Measurements from ENCODE around the gene FOSB.
"Not testable (repeated sequence)": the region's sequence is repeated elsewhere in the genome, so short reads cannot be mapped to it uniquely, and the experiment has no call there.

The FOSB gene

DNA sequence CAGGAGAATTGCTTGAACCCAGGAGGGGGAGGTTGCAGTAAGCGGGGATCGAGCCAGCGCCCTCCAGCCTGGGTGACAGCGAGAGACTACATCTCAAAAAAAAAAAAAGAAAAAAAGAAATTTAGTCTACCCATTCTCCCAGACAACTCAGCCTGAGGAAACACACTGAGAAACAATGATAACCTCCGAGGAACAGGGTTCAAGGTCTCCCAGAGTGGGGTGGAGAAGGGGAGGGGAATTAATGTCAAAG, 38.1 kb downstream of the FOSB start:
- no peak for DNase-seq (ENCODE audit: low read depth in 2 of 2)

DNA sequence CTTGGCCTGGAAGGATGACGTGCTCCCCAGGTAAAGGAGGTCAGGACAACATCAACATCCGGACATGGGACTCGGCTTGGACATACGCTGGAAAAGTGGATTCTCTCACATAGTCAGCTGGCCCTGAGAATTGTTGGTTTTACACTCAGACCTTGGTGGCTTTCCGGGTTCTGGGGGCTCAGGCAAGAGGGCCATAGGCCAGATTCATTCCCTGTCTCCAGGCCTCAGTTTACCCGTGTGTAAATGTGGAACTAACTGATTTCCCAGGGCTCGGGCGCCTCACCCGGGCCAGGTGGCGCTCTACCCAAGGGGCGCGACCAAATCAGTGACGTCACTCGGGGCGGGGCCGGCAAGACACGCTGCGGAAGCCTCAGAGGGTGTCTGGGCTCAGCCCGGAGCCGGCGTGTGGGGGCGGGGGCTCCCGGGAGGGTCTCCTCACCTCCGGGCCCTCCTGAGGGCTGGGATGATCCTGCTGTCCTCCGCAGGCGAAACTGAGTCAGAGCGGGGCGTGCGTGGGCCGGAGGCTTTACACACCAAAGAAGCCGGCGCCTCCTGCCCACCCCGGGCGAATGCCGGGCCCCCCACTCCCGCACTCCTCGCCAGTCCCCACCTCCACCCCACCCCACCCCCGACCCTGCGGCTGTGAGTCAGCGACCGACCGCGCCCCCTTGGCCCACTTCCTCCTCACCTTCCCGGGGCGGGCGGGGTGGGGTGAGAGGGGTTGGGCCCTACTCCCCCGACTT, 38.6 kb downstream of the FOSB start:
- peak; percentile 99 for DNase-seq (ENCODE audit: low read depth in 2 of 2)

DNA sequence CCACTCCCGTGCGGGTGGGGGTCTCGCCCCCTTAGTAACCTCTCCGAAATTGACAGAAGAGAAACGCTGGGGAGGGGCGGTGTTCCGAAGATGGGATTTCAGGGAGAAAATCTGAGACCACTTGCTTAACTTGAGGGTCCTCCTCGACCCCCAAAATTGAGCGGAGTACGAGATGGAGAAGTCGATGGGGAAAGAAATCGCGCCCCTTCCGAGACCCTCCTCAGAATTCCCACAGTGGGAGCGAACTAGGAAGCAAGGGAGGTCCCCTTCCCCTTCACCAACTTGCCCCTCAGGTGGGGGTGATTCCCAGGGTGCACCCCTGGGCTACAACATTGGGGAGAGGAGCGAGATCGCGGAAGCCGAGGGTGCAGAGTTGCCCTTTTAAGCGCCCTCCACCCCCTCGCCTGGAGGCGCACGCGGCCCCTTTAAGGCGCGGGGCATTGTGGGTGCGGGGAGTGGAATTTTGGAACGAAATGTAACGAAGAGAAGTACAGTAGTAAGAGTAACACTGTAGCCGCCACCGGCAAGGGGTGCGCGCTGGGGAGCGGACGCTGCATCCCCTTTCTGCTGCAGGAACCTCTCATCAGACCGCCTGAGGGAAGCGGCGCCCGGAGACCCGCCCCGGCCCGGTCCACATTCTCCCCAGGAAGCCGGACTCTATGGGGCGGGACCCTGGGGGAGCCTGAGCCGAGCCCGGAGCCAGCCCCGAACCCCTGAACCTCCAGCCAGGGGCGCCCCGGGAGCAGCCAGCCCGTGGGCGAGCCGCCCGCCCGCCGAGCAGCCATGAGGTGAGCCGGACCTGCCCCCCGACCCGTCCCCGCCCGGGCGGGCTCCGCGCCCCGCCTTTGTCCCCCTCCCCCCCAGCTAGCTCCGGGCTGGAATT, 39.4 kb downstream of the FOSB start, which contains the start of gene VASP:
VASP (plus strand) TSS at position 491 of the 883 bp plus-strand sequence; CDS start at position 784, 293 bp downstream.
- peak; percentile 87 to 88 for DNase-seq (ENCODE audit: low read depth in 2 of 2)

DNA sequence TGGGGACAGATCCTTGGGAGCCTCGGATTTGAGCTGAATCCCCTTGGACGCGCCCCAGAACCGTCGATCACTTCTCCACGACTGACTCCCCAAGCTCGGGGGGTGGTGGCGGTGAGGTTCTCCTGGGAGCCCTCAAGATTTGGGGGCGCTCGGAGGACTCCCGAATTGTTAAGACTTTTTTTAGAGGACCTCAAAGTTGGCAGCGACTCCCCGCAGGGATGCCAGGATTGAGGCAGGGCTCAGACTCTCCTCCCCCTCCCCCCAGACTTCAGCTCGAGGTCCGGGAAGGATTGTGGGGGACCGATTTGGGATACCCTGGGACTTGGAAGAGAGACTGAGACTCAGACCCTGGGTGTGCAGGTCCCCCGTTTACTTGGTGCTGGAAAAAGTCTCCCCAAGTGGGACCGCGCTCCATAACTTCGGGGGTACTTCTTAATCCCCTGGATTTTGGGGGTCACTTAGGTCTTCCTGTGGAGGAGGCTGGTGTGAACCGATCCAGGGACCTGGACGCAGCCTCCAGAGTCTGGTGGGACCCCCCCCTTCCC, 40.1 kb downstream of the FOSB start:
- no peak for DNase-seq (ENCODE audit: low read depth in 2 of 2)

DNA sequence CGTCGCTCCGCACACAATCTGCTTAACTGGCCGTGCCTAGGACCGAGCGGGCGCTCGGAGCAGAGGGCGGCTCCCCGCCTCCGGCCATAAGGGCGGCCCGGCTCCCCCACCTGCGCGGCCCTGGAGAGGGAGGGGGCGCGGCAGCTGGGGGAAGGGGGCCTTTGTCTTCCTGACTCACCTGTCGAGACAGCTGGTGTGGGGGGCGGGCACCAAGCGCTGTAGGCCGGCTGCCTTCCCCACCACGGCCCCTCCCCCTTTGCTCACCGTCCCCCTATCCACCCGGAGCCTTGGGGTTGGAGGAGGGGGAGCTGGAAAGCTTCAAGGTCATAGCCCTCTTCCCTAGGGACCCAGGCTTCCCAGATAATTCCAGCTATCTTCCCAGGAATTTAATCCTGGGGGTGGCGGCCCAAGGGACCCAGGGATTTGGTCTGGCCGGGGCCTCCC, 40.6 kb downstream of the FOSB start:
- DNase-seq (ENCODE audit: low read depth in 2 of 2), result peak in 1 of 2 donors; percentile 52

DNA sequence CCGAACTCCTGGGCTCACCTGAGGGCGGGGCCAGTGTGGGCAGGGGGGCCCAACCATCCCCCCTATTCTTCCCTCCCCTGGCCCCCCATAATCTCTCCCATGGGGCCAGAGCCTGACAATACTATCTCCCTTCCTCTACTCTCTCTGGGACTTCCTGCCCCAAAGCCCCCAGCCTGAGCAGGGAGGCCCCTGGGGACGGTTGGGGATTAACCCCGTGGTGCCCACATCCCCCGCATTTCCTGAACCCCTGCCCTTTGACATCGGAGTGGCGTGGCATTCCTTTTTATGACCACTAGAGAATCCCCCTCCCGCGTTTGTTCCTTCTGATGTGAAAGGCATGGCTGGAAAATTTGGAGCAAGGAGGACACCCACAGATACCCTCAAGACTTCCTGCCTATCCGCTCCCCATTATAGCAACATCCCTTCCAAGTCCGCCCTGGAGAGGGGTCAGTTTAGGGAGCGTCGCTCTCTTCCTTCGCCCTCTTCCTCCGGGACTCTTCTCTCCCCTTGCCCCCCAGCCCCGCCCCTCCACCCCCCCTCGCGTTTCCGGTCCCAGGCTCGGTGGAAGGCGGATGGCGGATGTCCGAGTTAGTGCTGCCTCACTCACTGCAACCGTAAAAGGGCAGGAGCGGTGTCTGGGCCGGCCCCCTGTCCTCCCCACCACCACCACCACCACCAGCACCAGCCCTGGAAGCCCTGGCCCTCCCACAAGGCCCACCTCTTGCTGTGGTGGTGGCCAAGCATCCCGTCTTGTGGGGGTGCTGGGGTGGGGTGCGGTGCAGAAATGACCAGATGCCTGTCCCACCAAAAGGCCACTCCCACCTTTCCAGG, 41.3 kb downstream of the FOSB start:
- DNase-seq (ENCODE audit: low read depth in 2 of 2), result peak in 1 of 2 donors; percentile 40

DNA sequence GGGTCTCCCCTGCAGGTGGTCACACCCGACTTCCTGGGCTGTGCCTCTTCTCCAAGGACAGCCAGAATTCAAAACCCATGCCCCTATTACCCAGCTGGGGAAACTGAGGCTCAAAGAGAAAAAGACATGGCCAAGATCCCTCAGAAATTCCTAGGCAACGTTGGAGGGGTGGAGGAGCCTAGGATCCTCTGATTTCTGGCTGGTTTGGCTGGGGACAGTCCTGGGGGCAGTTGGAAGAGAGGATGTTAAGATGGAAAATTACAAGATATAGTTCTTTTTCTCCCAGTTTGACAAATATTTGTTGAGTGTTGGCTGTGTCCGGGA, 41.9 kb downstream of the FOSB start:
- DNase-seq (ENCODE audit: low read depth in 2 of 2), result no peak

DNA sequence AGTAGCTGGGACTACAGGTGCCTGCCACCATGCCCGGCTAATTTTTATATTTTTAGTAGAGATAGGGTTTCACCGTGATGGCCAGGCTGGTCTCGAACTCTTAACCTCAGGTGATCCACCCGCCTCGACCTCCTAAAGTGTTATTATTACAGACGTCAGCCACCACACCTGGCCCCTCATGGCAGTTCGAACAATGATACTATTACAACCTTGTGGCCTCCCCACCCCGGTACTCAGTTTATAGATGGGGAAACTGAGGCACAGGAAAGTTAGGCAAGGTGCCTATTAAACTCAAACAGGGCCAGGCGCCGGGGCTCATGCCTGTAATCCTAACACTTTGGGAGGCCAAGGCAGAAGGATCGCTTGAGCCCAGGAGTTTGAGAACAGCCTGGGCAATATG, 42.6 kb downstream of the FOSB start:
- not testable (repeated sequence) for DNase-seq (ENCODE audit: low read depth in 2 of 2)

DNA sequence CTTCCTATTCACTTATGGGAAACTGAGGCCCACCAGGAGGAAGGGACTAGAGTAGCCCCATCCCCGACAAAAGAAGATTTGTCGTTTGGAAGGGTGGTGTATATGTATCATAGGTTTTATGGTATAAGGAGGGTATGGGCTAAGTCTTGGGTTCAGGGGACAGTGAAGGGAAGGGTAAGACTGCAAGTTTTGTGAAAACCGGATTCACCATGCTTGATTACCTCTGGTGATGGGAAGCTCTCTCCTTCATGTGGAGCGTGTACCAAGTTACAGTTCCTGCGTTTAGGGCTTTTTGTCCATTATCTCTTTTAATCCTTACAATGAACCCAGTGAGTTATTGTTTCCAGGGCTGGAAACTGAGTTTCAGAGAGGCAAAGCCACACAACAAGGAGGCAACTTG, 43.3 kb downstream of the FOSB start:
- DNase-seq (ENCODE audit: low read depth in 2 of 2), result no peak

DNA sequence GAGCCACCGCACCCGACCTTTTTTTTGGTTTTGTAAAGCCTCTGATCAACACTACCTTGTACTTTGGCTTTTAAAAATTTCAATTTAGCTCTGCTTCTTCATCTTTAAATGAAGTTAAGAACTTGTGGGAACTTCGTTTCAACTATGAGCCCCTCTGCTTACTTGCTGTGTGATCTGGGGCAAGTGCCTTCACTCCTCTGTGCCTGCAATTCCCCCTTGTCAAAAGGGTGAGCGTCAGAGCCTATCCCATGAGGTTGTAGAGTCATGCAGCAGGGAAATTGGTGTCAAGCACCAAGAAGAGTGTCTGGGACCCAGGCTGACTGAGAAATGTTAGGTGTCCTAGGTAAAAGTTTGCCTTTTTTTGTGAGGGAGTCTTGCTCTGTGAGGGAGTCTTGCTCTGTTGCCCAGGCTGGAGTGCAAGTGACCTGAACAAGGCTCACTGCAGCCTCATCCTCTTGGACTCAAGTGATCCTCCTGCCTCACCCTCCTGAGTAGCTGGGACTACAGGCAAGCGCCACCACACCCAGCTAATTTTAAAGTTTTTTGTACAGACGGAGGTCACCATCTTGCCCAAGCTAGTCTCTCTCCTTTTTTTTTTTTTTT, 45.2 kb downstream of the FOSB start:
- DNase-seq (ENCODE audit: low read depth in 2 of 2), result no peak

DNA sequence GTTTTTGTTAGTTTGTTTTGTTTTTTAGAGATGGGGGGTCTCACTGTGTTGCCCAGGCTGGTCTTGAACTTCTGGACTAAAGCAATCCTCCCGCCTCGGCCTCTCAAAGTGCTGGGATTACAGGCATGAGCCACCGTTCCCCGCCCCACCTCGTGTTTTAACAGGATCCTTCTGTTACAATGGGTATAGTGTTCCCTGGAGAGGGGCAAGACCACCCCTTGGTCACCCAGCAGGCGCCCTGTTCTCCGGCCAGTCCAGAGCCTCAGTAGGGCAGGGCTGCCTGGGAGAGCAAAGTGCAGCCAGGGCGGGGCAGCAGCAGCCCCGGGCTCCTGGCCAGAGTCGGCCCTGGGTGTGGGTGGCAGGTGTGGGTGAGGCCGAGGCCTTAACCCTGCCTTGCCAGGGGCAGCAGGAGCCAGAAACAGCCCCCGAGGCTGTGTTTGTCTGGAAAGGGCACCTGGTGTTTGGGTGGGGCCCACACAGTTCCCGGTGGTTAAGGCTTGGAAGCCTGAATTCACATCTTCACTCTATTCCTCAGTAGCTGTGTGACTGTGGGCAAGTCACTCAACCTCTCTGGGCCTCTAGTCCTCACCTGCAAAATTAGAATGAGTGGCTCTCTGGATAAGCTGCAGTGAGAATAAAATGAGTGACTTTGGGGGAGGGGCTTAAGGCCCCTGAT, 46.7 kb downstream of the FOSB start:
- no peak for DNase-seq (ENCODE audit: low read depth in 2 of 2)

DNA sequence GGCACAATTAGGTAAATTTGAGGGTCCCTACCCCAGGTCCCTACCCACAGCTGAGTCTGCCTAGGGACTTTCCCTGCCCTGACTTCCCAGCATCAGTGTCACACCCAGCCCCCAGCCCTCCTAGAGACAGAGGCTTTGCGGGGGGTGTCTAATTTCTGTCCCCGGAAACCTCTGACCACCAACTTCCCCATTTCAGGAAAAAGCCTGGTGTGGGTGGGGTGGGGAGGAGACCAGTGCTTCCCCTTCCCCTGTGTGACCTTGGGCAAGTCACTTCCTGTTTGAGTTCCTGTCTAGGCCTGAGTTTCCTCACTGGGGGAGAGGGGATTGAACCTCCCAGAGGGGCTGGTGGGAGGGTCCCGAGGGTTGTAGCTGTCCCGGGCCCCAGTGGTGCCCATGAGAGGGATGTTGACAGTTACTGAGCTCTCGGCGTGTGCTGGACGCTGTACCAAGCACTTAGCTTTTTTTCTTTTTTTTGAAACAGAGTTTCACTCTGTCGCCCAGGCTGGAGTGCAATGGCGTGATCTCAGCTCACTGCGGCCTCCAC, 47.4 kb downstream of the FOSB start:
- no peak for DNase-seq (ENCODE audit: low read depth in 2 of 2)

DNA sequence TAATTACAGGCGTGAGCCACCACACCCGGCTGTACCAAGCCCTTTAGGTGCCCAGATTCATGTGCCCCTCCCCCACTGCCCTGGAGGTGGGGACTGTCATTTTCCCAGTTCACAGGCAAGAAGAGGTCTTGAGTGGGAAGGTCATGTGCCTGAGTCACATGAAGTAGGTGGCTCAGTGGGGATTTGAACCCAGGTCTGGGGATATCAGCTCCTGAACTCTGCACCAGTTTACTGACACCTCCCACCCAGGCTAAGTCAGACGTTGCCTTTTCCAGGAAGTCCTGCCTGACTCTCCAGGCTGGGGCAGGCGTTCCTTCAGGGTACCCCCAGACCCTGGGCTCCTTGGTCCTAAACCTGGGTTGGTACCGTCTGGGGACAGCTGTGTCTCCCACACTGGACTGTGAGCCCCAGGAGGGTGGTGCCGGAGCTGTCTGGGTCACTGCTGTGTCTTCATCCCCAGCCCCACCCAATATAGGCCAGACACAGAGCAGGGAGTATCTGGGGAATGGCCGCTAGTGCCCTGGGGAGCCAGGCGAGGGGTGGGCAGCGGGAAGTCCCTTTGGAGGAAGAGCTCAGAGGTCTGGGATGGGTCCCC, 48.1 kb downstream of the FOSB start:
- DNase-seq (ENCODE audit: low read depth in 2 of 2), result no peak

DNA sequence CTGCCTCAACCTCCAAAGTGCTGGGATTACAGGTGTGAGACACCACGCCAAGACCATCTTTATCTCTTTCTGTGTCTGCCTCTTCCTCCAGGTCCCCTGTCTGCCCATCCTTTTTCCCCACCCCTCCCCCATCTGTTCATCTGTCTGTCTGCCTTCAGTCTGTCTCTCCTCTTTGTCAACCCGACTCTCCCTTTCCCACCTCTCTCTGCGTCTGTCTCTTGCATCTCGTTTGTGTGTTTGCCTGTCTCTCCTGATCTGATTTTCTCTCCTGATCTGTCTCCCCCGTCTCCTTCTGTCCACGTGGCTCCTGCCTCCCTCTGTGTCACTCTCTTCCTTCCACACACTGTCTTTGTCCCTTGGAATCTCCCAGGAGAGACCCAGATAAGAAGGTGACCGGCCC, 49.4 kb downstream of the FOSB start:
- DNase-seq (ENCODE audit: low read depth in 2 of 2), result no peak

DNA sequence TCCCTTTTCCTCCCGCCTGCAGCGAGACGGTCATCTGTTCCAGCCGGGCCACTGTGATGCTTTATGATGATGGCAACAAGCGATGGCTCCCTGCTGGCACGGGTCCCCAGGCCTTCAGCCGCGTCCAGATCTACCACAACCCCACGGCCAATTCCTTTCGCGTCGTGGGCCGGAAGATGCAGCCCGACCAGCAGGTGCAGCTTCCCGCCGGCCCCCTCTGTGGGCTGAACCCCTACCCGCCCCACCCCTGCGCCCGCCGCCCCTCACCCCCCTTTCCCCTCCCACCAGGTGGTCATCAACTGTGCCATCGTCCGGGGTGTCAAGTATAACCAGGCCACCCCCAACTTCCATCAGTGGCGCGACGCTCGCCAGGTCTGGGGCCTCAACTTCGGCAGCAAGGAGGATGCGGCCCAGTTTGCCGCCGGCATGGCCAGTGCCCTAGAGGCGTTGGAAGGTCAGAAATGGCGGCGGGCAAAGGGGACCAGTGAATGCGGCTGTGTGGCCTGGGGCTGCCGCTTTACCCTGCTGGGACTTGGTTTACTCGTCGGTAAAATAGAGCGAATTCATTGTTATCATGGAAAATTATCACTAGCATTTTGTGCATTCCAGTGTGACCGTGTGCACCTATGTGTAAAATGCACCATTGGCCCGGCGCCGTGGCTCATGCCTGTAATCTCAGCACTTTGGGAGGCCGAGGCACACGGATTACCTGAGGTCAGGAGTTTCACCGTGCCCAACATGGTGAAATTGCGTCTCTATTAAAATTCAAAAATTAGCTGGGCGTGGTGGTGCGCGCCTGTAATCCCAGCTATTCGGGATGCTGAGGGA, 50.1 kb downstream of the FOSB start:
- DNase-seq (ENCODE audit: low read depth in 2 of 2), result no peak

DNA sequence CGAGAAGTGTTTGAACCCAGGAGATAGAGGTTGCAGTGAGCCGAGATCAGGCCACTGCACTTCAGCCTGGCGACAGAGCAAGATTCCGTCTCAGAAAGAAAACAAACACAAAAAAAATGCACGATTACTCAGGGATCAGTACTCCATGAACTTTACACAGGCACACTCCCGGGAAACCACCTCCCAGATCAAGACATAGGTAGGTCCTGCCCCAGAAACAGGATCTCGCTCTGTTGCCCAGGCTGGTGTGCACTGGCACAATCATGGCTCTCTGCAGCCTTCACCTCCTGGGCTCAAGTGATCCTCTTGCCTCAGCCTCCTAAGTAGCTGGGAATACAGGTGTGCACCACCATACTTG, 50.7 kb downstream of the FOSB start:
- DNase-seq (ENCODE audit: low read depth in 2 of 2), result no peak

DNA sequence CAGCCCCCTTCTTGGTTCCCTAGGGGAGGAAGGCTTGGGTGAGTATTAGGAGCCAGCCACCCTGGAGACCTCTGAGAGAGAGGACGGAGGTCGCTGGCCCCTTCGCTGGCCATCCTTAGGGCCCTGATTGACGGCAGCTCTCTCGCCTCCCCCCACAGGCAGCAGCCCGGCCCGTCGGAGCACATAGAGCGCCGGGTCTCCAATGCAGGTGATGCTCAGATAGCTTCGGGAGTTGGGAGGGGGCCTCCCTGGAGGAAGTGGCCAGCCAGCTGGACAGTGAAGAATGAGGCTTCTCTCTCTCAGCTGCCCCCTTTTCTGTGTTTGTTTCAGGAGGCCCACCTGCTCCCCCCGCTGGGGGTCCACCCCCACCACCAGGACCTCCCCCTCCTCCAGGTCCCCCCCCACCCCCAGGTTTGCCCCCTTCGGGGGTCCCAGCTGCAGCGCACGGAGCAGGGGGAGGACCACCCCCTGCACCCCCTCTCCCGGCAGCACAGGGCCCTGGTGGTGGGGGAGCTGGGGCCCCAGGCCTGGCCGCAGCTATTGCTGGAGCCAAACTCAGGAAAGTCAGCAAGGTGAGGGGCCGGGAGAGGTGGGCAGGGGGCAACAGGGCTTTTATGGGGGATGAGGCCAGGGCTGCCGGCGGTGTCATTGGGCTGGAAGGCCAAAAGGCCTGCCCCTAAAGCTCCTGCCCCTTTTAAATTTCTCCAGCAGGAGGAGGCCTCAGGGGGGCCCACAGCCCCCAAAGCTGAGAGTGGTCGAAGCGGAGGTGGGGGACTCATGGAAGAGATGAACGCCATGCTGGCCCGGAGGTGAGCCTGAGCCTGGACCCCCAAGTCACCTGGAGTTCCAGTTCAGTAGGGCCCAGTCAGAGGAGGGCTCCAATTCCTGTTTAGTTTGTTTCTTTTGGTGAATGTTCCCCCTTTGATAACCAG, 54.5 kb downstream of the FOSB start:
- no peak for DNase-seq (ENCODE audit: low read depth in 2 of 2)

DNA sequence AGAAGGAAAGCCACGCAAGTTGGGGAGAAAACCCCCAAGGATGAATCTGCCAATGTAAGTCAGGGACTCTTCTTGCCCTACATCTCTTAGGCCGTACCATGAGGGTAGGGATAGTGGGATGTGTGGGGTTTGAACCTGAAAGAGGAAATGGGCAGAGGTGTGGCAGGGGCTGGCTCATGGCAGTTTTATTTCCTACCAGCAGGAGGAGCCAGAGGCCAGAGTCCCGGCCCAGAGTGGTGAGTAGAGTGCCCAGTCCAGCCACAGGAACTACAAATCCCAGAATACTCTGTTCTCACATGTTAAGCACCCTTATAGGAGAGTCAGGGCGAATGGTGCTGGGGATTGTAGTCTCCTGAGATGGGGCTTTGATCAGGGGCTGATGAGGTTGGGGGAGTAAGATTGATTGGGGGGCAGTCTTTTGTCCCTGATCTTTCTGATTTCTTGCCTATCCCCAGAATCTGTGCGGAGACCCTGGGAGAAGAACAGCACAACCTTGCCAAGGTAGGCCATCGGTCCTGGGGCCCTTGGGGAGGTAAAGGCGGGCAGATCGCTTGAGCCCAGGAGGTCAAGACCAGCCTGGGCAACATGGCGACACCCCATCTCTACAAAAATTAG, 56.0 kb downstream of the FOSB start:
- peak in 1 of 2 donors; percentile 50 for DNase-seq (ENCODE audit: low read depth in 2 of 2)

Measured in stimulated activated CD8-positive, alpha-beta memory T cell treated with anti-CD3 and anti-CD28 coated beads, Interleukin-15, amount 100 ng/mL, for 48 hours (primary cell).